Osteoblast (primary cell): ENCODE data around the gene OR7G1. TPM values are rescaled to one million over a fixed set of nuclear protein-coding genes. Genes with fewer than 3 reads are reported as not detected.

Experiments used
- DNase-seq: peaks from one replicate; pipeline ENCODE4 v3.0.0; 2011; ENCODE audit warnings: low spot score, mixed read lengths; ENCODE audit not compliant: insufficient read length; ENCODE audit errors: missing footprints
- H2AFZ ChIP-seq: 2 replicates; pipeline ENCODE4 v1.6.0; 2011; ENCODE audit warnings: mild to moderate bottlenecking, low read length
- H3K27ac ChIP-seq: 2 replicates; pipeline ENCODE4 v1.5.1; 2011; ENCODE audit warnings: mild to moderate bottlenecking, low read depth, low read length, moderate library complexity
- H3K27me3 ChIP-seq: 2 replicates; pipeline ENCODE4 v1.6.0; 2012; ENCODE audit warnings: mild to moderate bottlenecking, control low read depth, inconsistent platforms, low read length, moderate library complexity; ENCODE audit not compliant: insufficient read depth
- H3K36me3 ChIP-seq: 2 replicates; pipeline ENCODE4 v1.5.1; 2011; ENCODE audit warnings: mild to moderate bottlenecking, low read length, control low read depth, moderate library complexity; ENCODE audit not compliant: insufficient read depth
- H3K4me1 ChIP-seq: 2 replicates; pipeline ENCODE4 v1.5.1; 2011; ENCODE audit warnings: mild to moderate bottlenecking, low read length, control low read depth, moderate library complexity; ENCODE audit not compliant: insufficient read depth
- H3K4me2 ChIP-seq: 2 replicates; pipeline ENCODE4 v1.6.0; 2011; ENCODE audit warnings: mild to moderate bottlenecking, low read length; ENCODE audit not compliant: insufficient read depth
- H3K4me3 ChIP-seq: fragments of 200-600 bp; sonication (generic); 3 replicates; pipeline ENCODE4 v1.5.1; 2012; ENCODE audit warnings: mild to moderate bottlenecking, low read length, inconsistent platforms; ENCODE audit not compliant: insufficient read depth
- H3K79me2 ChIP-seq: 2 replicates; pipeline ENCODE4 v1.6.0; 2012; ENCODE audit warnings: mild to moderate bottlenecking, low read length, control low read depth, inconsistent platforms; ENCODE audit not compliant: insufficient read depth
- H3K9me3 ChIP-seq: 2 replicates; pipeline ENCODE4 v1.5.1; 2011; ENCODE audit warnings: low read depth, low read length, control low read depth
- H4K20me1 ChIP-seq: 2 replicates; pipeline ENCODE4 v1.6.0; 2012; ENCODE audit warnings: mild to moderate bottlenecking, low read length, control low read depth; ENCODE audit not compliant: insufficient read depth
- total RNA-seq: library from RNA; depleted of rRNA; stranded (reverse); fragments of >200 nt; gene quantifications from 2 replicates; pipeline ENCODE4 v1.2.3, GENCODE V29; 2012
- TF ChIP-seq, protein P1 (sequence below): IDR thresholded peaks from 2 replicates; pipeline ENCODE4 v1.5.1; 2011; ENCODE audit warnings: mild to moderate bottlenecking, low read depth, low read length, moderate library complexity; ENCODE audit errors: extremely low read depth

Gene OR7G1
- total RNA-seq, 1 donor: not detected

GRCh38 chr19:9128171-9128570 is 12.6 kb upstream of the OR7G1 start:
- Histone ChIP-seq H3K4me3 (no peak overlapping the region), H3K27ac (no peak overlapping the region), H3K4me2 (no peak overlapping the region), H2AFZ (no peak overlapping the region), H3K9me3 (no peaks in the 10 kb centered on the region), H3K79me2 (no peaks in the 10 kb centered on the region), H3K27me3 (no peaks in the 10 kb centered on the region), H3K36me3 (no peaks in the 10 kb centered on the region), H3K4me1 (no peaks in the 10 kb centered on the region), H4K20me1 (no peaks in the 10 kb centered on the region)
- DNase-seq: no peak
- TF ChIP-seq, protein P1, sequence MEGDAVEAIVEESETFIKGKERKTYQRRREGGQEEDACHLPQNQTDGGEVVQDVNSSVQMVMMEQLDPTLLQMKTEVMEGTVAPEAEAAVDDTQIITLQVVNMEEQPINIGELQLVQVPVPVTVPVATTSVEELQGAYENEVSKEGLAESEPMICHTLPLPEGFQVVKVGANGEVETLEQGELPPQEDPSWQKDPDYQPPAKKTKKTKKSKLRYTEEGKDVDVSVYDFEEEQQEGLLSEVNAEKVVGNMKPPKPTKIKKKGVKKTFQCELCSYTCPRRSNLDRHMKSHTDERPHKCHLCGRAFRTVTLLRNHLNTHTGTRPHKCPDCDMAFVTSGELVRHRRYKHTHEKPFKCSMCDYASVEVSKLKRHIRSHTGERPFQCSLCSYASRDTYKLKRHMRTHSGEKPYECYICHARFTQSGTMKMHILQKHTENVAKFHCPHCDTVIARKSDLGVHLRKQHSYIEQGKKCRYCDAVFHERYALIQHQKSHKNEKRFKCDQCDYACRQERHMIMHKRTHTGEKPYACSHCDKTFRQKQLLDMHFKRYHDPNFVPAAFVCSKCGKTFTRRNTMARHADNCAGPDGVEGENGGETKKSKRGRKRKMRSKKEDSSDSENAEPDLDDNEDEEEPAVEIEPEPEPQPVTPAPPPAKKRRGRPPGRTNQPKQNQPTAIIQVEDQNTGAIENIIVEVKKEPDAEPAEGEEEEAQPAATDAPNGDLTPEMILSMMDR: no peak

DNA sequence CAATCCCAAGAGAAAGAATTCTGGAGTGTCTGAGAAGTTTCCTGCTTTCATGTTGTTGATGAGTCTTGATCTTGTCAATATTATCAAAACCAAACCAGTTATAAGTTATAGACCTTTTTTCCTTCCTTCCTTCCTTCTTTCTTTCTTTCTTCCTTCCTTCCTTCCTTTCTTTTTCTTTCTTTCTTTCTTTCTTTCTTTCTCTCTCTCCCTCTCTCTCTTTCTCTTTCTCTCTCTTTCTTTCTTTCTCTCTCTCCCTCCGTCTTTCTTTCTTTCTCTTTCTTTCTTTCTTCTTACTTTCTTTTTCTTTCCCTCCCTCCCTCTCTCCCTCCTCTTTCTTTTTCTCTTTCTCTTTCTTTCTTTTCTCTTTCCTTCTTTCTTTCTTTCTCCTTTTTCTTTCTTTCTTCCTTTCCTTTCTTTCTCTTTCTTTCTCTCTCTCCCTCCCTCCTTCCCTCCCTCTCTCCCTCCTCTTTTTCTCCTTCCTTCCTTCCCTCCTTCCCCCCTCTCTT is 11.4 kb upstream of the OR7G1 start, which contains the start of gene OR7G3:
TSS of gene OR7G3 (minus strand) at position 51 of the 506 bp plus-strand sequence. CDS start at position 51, 0 bp downstream.
- DNase-seq: peak; percentile 64
- no peaks in the 10 kb centered on the region for H3K36me3 ChIP-seq
- H2AFZ ChIP-seq: no peak within 1 kb of the TSS
- no peaks in the 10 kb centered on the region for H4K20me1 ChIP-seq
- H3K4me2 ChIP-seq: no peak within 1 kb of the TSS
- H3K4me1 ChIP-seq: no peaks in the 10 kb centered on the region
- H3K9me3 ChIP-seq: no peaks in the 10 kb centered on the region
- no peaks in the 10 kb centered on the region for H3K27me3 ChIP-seq
- TF ChIP-seq, protein P1: no peak
- no peaks in the 10 kb centered on the region for H3K79me2 ChIP-seq
- no peak within 1 kb of the TSS for H3K27ac ChIP-seq
- H3K4me3 ChIP-seq: no peak within 1 kb of the TSS

DNA sequence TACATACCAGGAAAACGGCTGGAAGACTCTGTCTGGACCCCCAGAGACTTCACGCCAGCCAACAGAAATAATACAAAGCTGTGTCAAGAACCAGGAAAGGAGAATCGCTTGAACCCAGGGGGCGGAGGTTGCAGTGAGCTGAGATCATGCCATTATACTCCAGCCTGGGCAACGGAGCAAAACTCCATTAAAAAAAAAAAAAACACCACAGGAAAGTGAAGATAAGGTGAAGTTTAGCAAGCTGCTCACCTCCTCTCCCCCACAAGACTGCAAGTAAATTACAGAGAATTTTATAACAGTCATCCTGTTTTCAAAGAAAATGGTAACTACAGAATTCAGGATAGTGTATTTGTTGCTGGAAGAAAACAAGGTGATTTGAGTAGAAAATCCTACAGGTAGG is 984 bp upstream of the OR7G1 start:
- no peak for DNase-seq
- Histone ChIP-seq H3K4me2 (no peak overlapping the region), H3K79me2 (no peaks in the 10 kb centered on the region), H3K27me3 (no peaks in the 10 kb centered on the region), H2AFZ (no peak overlapping the region), H4K20me1 (no peaks in the 10 kb centered on the region), H3K27ac (no peak overlapping the region), H3K4me3 (no peak overlapping the region), H3K4me1 (no peaks in the 10 kb centered on the region), H3K36me3 (no peaks in the 10 kb centered on the region), H3K9me3 (no peaks in the 10 kb centered on the region)
- TF ChIP-seq, protein P1: no peak

DNA sequence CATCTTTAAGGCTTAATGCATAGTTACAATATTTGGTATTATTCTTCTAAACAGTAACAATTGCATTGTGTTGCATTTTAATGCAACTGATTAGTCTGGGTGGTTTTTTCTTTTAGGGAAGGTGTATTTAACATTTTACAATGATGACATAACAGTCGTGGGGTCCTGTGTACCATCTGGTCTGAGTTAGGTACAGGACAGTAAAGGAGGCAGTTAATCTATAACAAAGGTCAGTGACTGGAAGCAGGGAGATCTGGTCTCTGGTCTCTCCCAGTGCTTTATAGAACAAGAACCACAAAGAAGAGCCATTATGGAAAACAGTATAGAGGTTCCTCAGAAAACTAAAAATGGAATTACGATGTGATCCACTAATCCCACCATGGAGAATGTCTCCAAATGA is 5.6 kb downstream of the OR7G1 start:
- H3K36me3 ChIP-seq: no peaks in the 10 kb centered on the region
- H2AFZ ChIP-seq: no peak overlapping the region
- H4K20me1 ChIP-seq: no peaks in the 10 kb centered on the region
- no peak overlapping the region for H3K4me3 ChIP-seq
- H3K9me3 ChIP-seq: no peaks in the 10 kb centered on the region
- H3K27me3 ChIP-seq: no peaks in the 10 kb centered on the region
- H3K4me2 ChIP-seq: no peak overlapping the region
- TF ChIP-seq, protein P1: no peak
- no peak for DNase-seq
- H3K27ac ChIP-seq: no peak overlapping the region
- no peaks in the 10 kb centered on the region for H3K4me1 ChIP-seq
- no peaks in the 10 kb centered on the region for H3K79me2 ChIP-seq
